Body of pancreas (tissue), 4 donors: ENCODE results near the gene SPATA6. TPM values are rescaled to one million over a fixed set of nuclear protein-coding genes. Genes with fewer than 3 reads are reported as not detected.

Source experiments
- ATAC-seq: fragments of 150-250 bp; one replicate; pipeline ENCODE4 v1.9.1; 2016
- DNase-seq, 4 donors: peaks; one replicate each; pipeline ENCODE4 v3.0.0-alpha.2; 2019
- H3K27ac ChIP-seq, 4 donors: fragments of 200-600 bp; sonication (generic); 1 replicate in 3 of 4; 2 replicates in 1 of 4; pipeline versions ENCODE4 v1.5.1 to v1.6.1; 2016 to 2019; ENCODE audit warnings: mild to moderate bottlenecking in 1 of 4, mixed read lengths in 1 of 4, moderate library complexity in 1 of 4
- H3K27me3 ChIP-seq, 2 donors: fragments of 200-600 bp; sonication (generic); one replicate each; pipeline ENCODE4 v1.6.0; 2016; ENCODE audit warnings: mild to moderate bottlenecking in 1 of 2
- H3K36me3 ChIP-seq, 2 donors: fragments of 200-600 bp; sonication (generic); replicated peaks in 1 of 2; 2 replicates each; pipeline ENCODE4 v1.5.1; 2016; ENCODE audit warnings: low read depth in 2 of 2; ENCODE audit not compliant: insufficient read depth in 1 of 2
- H3K4me1 ChIP-seq: fragments of 200-600 bp; sonication (generic); one replicate; pipeline ENCODE4 v1.6.0; 2016
- H3K4me3 ChIP-seq, 2 donors: fragments of 200-600 bp; sonication (generic); 1 replicate in 1 of 2; 2 replicates in 1 of 2; pipeline ENCODE4 v1.5.1; 2016 to 2019
- H3K9me3 ChIP-seq, 3 donors: fragments of 200-600 bp; sonication (generic); 1 replicate in 2 of 3; 2 replicates in 1 of 3; pipeline ENCODE4 v1.5.1; 2016
- POLR2A ChIP-seq, 3 donors: fragments of 450-650 bp; IDR thresholded peaks; one replicate each; pipeline ENCODE4 v1.6.1; 2016; ENCODE audit warnings: antibody characterized with exemption in 3 of 3, mild to moderate bottlenecking in 2 of 3
- WGBS, 2 donors: methylation state at CpG; one replicate each; pipeline ENCODE4 v1.1.5; 2017; 5-methylcytosine and 5-hydroxymethylcytosine counted together
- intact Hi-C: fragments of 100-400 bp; cut with DNase I; formaldehyde crosslinking; loops from one replicate; pipeline ENCODE4 v1.15.1; 2023
- total RNA-seq, 2 donors: library from RNA; depleted of rRNA; stranded (reverse); fragments of >200 nt; gene quantifications; one replicate each; pipeline ENCODE4 v1.1.0, GENCODE V29; 2016
- TF ChIP-seq, protein P1 (sequence below), 7 experiments: fragments of 450-650 bp in 4 of 7; fragments of 200-600 bp in 3 of 7; sonication (generic) in 3 of 7; IDR thresholded peaks; one replicate each; pipeline ENCODE4 v1.5.1; 2016 to 2019; ENCODE audit warnings: antibody characterized with exemption in 7 of 7

Gene SPATA6
- total RNA-seq, 2 donors from 2014 or later, result 5.3 to 15.8 TPM

DNA sequence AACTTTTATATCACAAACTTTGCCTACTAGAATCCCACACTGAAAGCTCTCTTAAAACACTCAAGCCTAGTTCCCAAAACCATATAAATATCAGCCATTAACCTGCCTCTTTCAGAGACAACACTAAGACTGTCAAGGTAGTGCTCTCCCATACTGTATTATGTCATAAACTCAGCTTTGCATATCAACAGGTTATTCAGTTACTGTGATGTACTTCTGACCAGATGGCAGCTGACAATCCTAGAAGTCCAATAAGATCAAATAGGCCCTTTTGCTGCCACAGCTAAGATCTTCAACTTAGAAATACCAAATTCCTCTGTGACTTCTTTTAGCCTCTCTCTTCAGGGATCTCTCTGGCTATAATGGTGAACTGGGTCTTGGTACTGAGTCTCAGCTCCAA is 97.2 kb downstream of the SPATA6 start:
- no peaks in the 10 kb centered on the region for H3K4me1 ChIP-seq
- no peak overlapping the region for H3K4me3 ChIP-seq
- no peaks in the 10 kb centered on the region for H3K36me3 ChIP-seq
- H3K9me3 ChIP-seq, result peaks cover 0 to 8% (median 0%) of the 10 kb centered on the region in 3 donors
- TF ChIP-seq, protein P1, sequence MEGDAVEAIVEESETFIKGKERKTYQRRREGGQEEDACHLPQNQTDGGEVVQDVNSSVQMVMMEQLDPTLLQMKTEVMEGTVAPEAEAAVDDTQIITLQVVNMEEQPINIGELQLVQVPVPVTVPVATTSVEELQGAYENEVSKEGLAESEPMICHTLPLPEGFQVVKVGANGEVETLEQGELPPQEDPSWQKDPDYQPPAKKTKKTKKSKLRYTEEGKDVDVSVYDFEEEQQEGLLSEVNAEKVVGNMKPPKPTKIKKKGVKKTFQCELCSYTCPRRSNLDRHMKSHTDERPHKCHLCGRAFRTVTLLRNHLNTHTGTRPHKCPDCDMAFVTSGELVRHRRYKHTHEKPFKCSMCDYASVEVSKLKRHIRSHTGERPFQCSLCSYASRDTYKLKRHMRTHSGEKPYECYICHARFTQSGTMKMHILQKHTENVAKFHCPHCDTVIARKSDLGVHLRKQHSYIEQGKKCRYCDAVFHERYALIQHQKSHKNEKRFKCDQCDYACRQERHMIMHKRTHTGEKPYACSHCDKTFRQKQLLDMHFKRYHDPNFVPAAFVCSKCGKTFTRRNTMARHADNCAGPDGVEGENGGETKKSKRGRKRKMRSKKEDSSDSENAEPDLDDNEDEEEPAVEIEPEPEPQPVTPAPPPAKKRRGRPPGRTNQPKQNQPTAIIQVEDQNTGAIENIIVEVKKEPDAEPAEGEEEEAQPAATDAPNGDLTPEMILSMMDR (IDR thresholded peaks at IDR 0.05), result no peak
- no peak for TF ChIP-seq POLR2A (IDR thresholded peaks at IDR 0.05)
- ATAC-seq (no peak), DNase-seq (no peak)
- no peak overlapping the region for H3K27ac ChIP-seq
- intact Hi-C loops, result no loop called here
- H3K27me3 ChIP-seq, result no peaks in the 10 kb centered on the region

DNA sequence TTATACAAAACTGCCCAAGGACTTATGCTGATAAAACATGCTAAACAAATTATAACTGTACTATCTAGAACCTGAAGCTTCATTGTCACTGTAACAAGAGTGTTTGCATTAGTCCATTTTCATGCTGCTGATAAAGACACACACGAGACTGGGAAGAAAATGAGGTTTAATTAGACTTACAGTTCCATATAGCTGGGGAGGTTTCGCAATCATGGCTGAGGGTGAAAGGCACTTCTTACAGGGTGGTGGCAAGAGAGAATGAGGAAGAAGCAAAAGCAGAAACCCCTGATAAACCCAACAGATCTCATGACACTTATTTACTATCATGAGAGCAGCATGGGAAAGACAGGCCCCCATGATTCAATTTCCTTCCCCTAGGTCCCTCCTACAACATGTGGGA is 100.4 kb downstream of the SPATA6 start:
- DNase-seq, result no peak
- H3K27ac ChIP-seq, result no peak overlapping the region
- peaks cover 0 to 8% (median 0%) of the 10 kb centered on the region in 3 donors for H3K9me3 ChIP-seq
- no peak for ATAC-seq
- no peak overlapping the region for H3K4me3 ChIP-seq
- 85 to 93% methylated on average over 2 of the region's 2 CpGs for WGBS, 2 donors
- no peaks in the 10 kb centered on the region for H3K36me3 ChIP-seq
- no peaks in the 10 kb centered on the region for H3K27me3 ChIP-seq
- H3K4me1 ChIP-seq, result no peaks in the 10 kb centered on the region
- intact Hi-C loops, result no loop called here
- no peak for TF ChIP-seq POLR2A (IDR thresholded peaks at IDR 0.05)
- TF ChIP-seq, protein P1 (IDR thresholded peaks at IDR 0.05), result no peak

DNA sequence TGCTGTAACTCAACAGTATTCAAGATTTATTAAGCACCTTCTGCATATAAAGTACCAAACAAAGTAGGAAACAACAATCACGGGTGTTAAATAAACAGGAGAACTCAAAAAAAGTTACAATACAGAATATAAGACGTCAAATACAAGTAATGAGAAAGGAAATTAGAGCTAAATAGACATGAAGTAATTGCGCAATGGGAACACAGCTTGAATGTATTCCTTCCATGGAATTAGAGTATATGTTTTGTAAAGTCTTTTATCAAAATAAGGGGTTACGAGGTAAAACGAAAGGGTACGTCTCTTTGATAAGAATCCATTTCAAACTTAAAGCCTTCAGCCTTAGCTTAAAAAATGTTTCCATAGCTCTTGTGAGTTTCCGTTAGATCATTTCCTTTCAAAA is 109.1 kb downstream of the SPATA6 start:
- H3K9me3 ChIP-seq, result no peaks in the 10 kb centered on the region
- 73 to 83% methylated on average over 7 of the region's 7 CpGs for WGBS, 2 donors
- ATAC-seq, result no peak
- no peak for TF ChIP-seq POLR2A (IDR thresholded peaks at IDR 0.05)
- TF ChIP-seq, protein P1 (IDR thresholded peaks at IDR 0.05), result no peak
- no peaks in the 10 kb centered on the region for H3K36me3 ChIP-seq
- no peaks in the 10 kb centered on the region for H3K4me1 ChIP-seq
- H3K27me3 ChIP-seq, result no peaks in the 10 kb centered on the region
- H3K4me3 ChIP-seq, result no peak overlapping the region
- no peak overlapping the region for H3K27ac ChIP-seq
- DNase-seq, result no peak
- intact Hi-C loops, result no loop called here

DNA sequence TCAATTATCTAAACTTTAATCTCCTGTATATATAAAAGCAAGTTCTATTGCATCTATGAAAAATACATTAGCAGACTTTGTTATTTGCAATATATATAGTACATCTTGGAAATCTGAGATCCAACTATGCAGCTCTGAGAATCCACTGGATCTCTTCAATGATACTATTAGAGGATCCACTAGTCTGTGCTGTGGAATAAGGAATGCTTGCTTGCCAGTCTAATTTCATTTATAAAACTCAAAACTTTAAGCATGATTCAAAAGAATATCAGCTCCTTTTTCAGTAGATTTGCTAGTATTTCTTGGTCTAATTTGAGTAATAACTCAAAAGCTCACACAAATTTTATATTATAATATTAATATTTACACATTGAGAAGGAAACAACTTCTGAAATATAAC is 115.1 kb downstream of the SPATA6 start:
- no peak for ATAC-seq
- intact Hi-C loops, result no loop called here
- Histone ChIP-seq H3K27ac (no peak overlapping the region), H3K4me1 (no peaks in the 10 kb centered on the region), H3K27me3 (no peaks in the 10 kb centered on the region), H3K36me3 (no peaks in the 10 kb centered on the region), H3K4me3 (no peak overlapping the region), H3K9me3 (no peaks in the 10 kb centered on the region)
- TF ChIP-seq, protein P1 (IDR thresholded peaks at IDR 0.05), result peak in 1 of 7 experiments; percentile 8
- no peak for TF ChIP-seq POLR2A (IDR thresholded peaks at IDR 0.05)
- DNase-seq, result no peak

DNA sequence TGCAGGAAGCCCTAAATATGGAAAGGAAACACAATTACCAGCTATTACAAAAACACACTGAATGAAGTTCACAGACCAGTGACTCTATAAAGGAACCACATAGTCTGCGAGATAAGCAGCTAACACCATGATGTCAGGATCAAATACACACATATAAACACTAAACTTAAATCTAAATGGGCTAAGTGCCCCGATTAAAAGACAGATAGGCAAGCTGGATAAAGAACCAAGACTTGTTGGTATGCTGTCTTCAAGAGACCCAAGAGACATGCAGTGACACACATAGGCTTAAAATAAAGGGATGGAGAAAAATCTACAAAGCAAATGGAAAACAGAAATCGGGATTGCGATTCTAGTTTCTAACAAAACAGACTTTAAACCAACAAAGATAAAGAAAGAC is 127.6 kb downstream of the SPATA6 start:
- no peaks in the 10 kb centered on the region for H3K27me3 ChIP-seq
- WGBS, 2 donors, result 82 to 88% methylated on average over 4 of the region's 4 CpGs
- H3K36me3 ChIP-seq, result no peaks in the 10 kb centered on the region
- no peaks in the 10 kb centered on the region for H3K9me3 ChIP-seq
- H3K4me3 ChIP-seq, result no peak overlapping the region
- TF ChIP-seq POLR2A (IDR thresholded peaks at IDR 0.05), result no peak
- TF ChIP-seq, protein P1 (IDR thresholded peaks at IDR 0.05), result no peak
- intact Hi-C loops, result no loop called here
- no peaks in the 10 kb centered on the region for H3K4me1 ChIP-seq
- no peak for DNase-seq
- no peak overlapping the region for H3K27ac ChIP-seq
- ATAC-seq, result no peak
